ENCODE measurements around the gene ENPP6.

DNA sequence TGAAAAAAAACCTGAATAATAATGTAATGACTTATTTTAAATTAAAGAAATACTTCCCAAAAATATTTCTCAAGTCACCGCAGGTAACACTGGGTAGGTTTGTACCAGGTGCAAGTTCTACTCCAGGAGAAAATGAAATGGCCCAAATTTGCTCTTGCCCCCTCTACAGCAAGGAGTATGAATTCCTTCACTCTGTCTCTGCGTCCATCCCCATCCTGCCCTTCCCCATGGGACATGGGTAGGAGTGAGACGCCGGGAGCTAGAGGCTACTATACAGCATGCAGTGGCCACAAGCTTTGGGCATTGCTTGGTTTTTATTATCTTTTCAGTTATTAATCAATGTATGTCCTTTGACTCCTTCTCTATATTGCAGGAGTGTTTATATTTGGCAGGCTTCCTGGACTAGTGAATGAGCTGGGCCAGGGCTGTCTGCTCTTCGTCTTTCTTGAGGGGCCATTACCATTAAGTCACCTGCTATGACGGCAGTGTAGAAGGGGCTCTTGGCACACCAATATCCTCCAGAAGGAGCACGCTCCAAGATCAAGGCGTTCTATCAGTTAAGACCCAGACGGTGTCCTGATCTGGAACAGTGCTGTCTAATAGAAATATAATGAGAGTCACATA, 149.6 kb downstream of the ENPP6 start:
- no peak for TF ChIP-seq EZH2 (IDR thresholded peaks at IDR 0.05; ENCODE audit: borderline replicate concordance, insufficient read depth, low read depth, low read length, poor library complexity, severe bottlenecking)
- TF ChIP-seq, protein P1, sequence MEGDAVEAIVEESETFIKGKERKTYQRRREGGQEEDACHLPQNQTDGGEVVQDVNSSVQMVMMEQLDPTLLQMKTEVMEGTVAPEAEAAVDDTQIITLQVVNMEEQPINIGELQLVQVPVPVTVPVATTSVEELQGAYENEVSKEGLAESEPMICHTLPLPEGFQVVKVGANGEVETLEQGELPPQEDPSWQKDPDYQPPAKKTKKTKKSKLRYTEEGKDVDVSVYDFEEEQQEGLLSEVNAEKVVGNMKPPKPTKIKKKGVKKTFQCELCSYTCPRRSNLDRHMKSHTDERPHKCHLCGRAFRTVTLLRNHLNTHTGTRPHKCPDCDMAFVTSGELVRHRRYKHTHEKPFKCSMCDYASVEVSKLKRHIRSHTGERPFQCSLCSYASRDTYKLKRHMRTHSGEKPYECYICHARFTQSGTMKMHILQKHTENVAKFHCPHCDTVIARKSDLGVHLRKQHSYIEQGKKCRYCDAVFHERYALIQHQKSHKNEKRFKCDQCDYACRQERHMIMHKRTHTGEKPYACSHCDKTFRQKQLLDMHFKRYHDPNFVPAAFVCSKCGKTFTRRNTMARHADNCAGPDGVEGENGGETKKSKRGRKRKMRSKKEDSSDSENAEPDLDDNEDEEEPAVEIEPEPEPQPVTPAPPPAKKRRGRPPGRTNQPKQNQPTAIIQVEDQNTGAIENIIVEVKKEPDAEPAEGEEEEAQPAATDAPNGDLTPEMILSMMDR (IDR thresholded peaks at IDR 0.05) = no peak
